B cell (primary cell): ENCODE results near the gene JADE2. TPM values are rescaled to one million over a fixed set of nuclear protein-coding genes. Genes with fewer than 3 reads are reported as not detected.

Experiments used
- ATAC-seq: fragments of 200-7000 bp; cut with Tn5 transposase; one replicate; pipeline ENCODE4 v1.10.0; 2021; ENCODE audit warnings: low read depth, mild to moderate bottlenecking, moderate number of reproducible peaks, moderate library complexity
- CTCF ChIA-PET: fragments of 350-600 bp; sonication (Branson Sonifier 250); formaldehyde crosslinking; loops from one replicate; lab custom pipeline; 2021; ENCODE audit warnings: antibody characterized with exemption, inconsistent platforms; lab: Charles Lee
- POLR2A ChIA-PET: fragments of 350-600 bp; sonication (Branson Sonifier 250); formaldehyde crosslinking; loops from one replicate; lab custom pipeline; 2021; ENCODE audit warnings: antibody characterized with exemption; lab: Charles Lee
- DNase-seq: peaks from one replicate; pipeline ENCODE4 v3.0.0; 2013
- H2AFZ ChIP-seq: 2 replicates; pipeline ENCODE4 v1.6.1; 2012; ENCODE audit warnings: mild to moderate bottlenecking, low read depth, low read length; ENCODE audit not compliant: insufficient read depth, poor library complexity, severe bottlenecking
- H3K27ac ChIP-seq, 2 donors: 1 replicate in 1 of 2; 2 replicates in 1 of 2; pipeline ENCODE4 v1.5.1; 2012 to 2013; ENCODE audit warnings: low read length in 2 of 2, mild to moderate bottlenecking in 2 of 2, moderate library complexity in 1 of 2
- H3K27me3 ChIP-seq, 4 experiments: fragments of 200-600 bp in 1 of 4; sonication (generic) in 1 of 4; replicated peaks in 1 of 4; 1 replicate in 2 of 4; 2 replicates in 2 of 4; pipeline versions ENCODE4 v1.6.1 to v1.7.0; 2013 to 2016; ENCODE audit warnings: low read length in 3 of 4, mild to moderate bottlenecking in 2 of 4, mixed read lengths in 1 of 4, moderate library complexity in 1 of 4; ENCODE audit not compliant: insufficient read depth in 4 of 4, control insufficient read depth in 3 of 4; ENCODE audit errors: control extremely low read depth in 1 of 4
- H3K36me3 ChIP-seq, 2 experiments: replicated peaks in 1 of 2; 1 replicate in 1 of 2; 2 replicates in 1 of 2; pipeline versions ENCODE4 v1.6.1 to v1.7.1; 2013; ENCODE audit warnings: low read length in 1 of 2; ENCODE audit not compliant: insufficient read depth in 2 of 2, control insufficient read depth in 1 of 2; ENCODE audit errors: control extremely low read depth in 1 of 2, extremely low read depth in 1 of 2
- H3K4me1 ChIP-seq, 2 donors: fragments of 200-600 bp in 1 of 2; sonication (generic) in 1 of 2; 1 replicate in 1 of 2; 2 replicates in 1 of 2; pipeline versions ENCODE4 v1.5.1 to v1.6.1; 2013 to 2017; ENCODE audit warnings: low read length in 2 of 2; ENCODE audit not compliant: control insufficient read depth in 2 of 2, insufficient read depth in 2 of 2
- H3K4me2 ChIP-seq: replicated peaks from 2 replicates; pipeline ENCODE3; 2012; ENCODE audit warnings: mild to moderate bottlenecking, low read depth, low read length; ENCODE audit not compliant: poor library complexity, severe bottlenecking
- H3K4me3 ChIP-seq, 5 experiments: fragments of 200-600 bp in 1 of 5; sonication (generic) in 1 of 5; 1 replicate in 3 of 5; 2 replicates in 2 of 5; pipeline versions ENCODE4 v1.5.1 to v1.7.0; 2011 to 2016; ENCODE audit warnings: low read length in 4 of 5, mild to moderate bottlenecking in 4 of 5, low read depth in 2 of 5, control low read depth in 1 of 5, moderate library complexity in 1 of 5; ENCODE audit not compliant: insufficient read depth in 1 of 5; ENCODE audit errors: control extremely low read depth in 1 of 5, extremely low read depth in 1 of 5
- H3K79me2 ChIP-seq: fragments of 200-600 bp; sonication (generic); one replicate; pipeline ENCODE4 v1.6.0; 2016; ENCODE audit warnings: low read length; ENCODE audit not compliant: control insufficient read depth, insufficient read depth
- H3K9ac ChIP-seq: fragments of 200-600 bp; sonication (generic); 2 replicates; pipeline ENCODE4 v1.6.1; 2017; ENCODE audit warnings: mild to moderate bottlenecking, low read length, moderate library complexity
- H3K9me3 ChIP-seq, 3 donors: one replicate each; pipeline versions ENCODE4 v1.6.1 to v1.7.1; 2013; ENCODE audit warnings: low read length in 2 of 3; ENCODE audit not compliant: control insufficient read depth in 2 of 3, insufficient read depth in 1 of 3; ENCODE audit errors: control extremely low read depth in 1 of 3
- H4K20me1 ChIP-seq: 2 replicates; pipeline ENCODE4 v1.6.0; 2012; ENCODE audit warnings: mild to moderate bottlenecking, low read length; ENCODE audit not compliant: insufficient read depth, control insufficient read depth, poor library complexity, severe bottlenecking
- H3K27ac Mint-ChIP-seq: one replicate; pipeline ENCODE4 v1.8.0; 2021; ENCODE audit warnings: mixed read lengths
- H3K27me3 Mint-ChIP-seq: one replicate; pipeline ENCODE4 v1.8.0; 2021; ENCODE audit warnings: mixed read lengths
- H3K4me1 Mint-ChIP-seq: one replicate; pipeline ENCODE4 v1.8.0; 2021; ENCODE audit warnings: mixed read lengths
- H3K4me3 Mint-ChIP-seq: one replicate; pipeline ENCODE4 v1.8.0; 2021; ENCODE audit warnings: mixed read lengths
- H3K9me3 Mint-ChIP-seq: one replicate; pipeline ENCODE4 v1.8.0; 2022; ENCODE audit warnings: mixed read lengths; ENCODE audit not compliant: insufficient read depth
- CTCF ChIP-seq: fragments of 200-600 bp; IDR thresholded peaks from one replicate; pipeline ENCODE4 v1.8.0; 2022; ENCODE audit warnings: antibody characterized with exemption, mild to moderate bottlenecking
- EZH2 ChIP-seq: IDR thresholded peaks from 2 replicates; pipeline ENCODE4 v1.6.1; 2012; ENCODE audit warnings: borderline replicate concordance, low read depth, mild to moderate bottlenecking, moderate library complexity, low read length; ENCODE audit not compliant: insufficient read depth, poor library complexity, severe bottlenecking
- WGBS: methylation state at CpG from one replicate; pipeline ENCODE4 v1.1.5; 2013; ENCODE audit warnings: missing lambda C conversion rate; ENCODE audit not compliant: insufficient coverage; 5-methylcytosine and 5-hydroxymethylcytosine counted together
- intact Hi-C: fragments of 100-400 bp; cut with micrococcal nuclease; formaldehyde crosslinking; loops from one replicate; pipeline ENCODE4 v1.10.0; 2022
- polyA plus RNA-seq: library from polyadenylated mRNA; depleted of rRNA; stranded (reverse); fragments of >200 nt; gene quantifications from 2 replicates; pipeline ENCODE4 v1.2.3, GENCODE V29; 2012
- total RNA-seq, 2 donors: library from RNA; stranded (reverse); fragments of 120-200 nt in 1 of 2; gene quantifications; 1 replicate in 1 of 2; 2 replicates in 1 of 2; pipeline versions ENCODE4 v1.2.3 to v1.2.4, GENCODE V29; 2013 to 2022

JADE2 gene
- total and polyA plus RNA-seq, 2 donors (not counting 1 experiment from before 2014, with no cell fraction given), result 80.5 to 247 TPM

GRCh38 chr5:134538296-134538695, 12.8 kb downstream of the JADE2 start:
- peak overlapping the region; percentile 71 for H3K27ac Mint-ChIP-seq
- H3K9ac ChIP-seq, result no peak overlapping the region
- peaks cover 90% of the 10 kb centered on the region for H3K79me2 ChIP-seq
- no peak overlapping the region for H3K27ac ChIP-seq
- intact Hi-C loops, result no loop called here
- H3K4me1 ChIP-seq, result peaks cover 62 to 78% of the 10 kb centered on the region in 2 donors
- H4K20me1 ChIP-seq, result peaks cover 84% of the 10 kb centered on the region
- no peak overlapping the region for H2AFZ ChIP-seq
- no peaks in the 10 kb centered on the region for H3K9me3 Mint-ChIP-seq
- H3K27me3 Mint-ChIP-seq, result no peaks in the 10 kb centered on the region
- no peak overlapping the region for H3K4me2 ChIP-seq
- peaks cover 75% of the 10 kb centered on the region for H3K4me1 Mint-ChIP-seq
- H3K27me3 ChIP-seq, result no peaks in the 10 kb centered on the region
- no peak for ATAC-seq
- no peak for TF ChIP-seq EZH2
- TF ChIP-seq CTCF, result no peak
- no peak overlapping the region for H3K4me3 Mint-ChIP-seq
- POLR2A ChIA-PET, result interaction anchor here (2.0 kb wide), 1 partner anchor 11 kb away, joined by 9 read pairs; no protein-coding TSS in a partner anchor
- H3K36me3 ChIP-seq, result peaks cover 0 to 79% of the 10 kb centered on the region in 2 experiments
- H3K4me3 ChIP-seq, result no peak overlapping the region
- 94% methylated on average over 1 of the region's 3 CpGs for WGBS
- no peaks in the 10 kb centered on the region for H3K9me3 ChIP-seq
- no peak for DNase-seq
- CTCF ChIA-PET, result no interaction called here

GRCh38 chr5:134539732-134540131, 14.3 kb downstream of the JADE2 start:
- Mint-ChIP-seq H3K27ac (peak overlapping the region; percentile 91), H3K4me3 (no peak overlapping the region), H3K4me1 (peaks cover 76% of the 10 kb centered on the region), H3K9me3 (no peaks in the 10 kb centered on the region), H3K27me3 (no peaks in the 10 kb centered on the region)
- ATAC-seq (no peak), DNase-seq (no peak)
- intact Hi-C loops, result loop anchor here (5.0 kb wide), 4 partner anchors 92 to 167 kb away; partner anchors contain the start of genes CDKN2AIPNL, SEC24A and UBE2B
- Histone ChIP-seq H3K27ac (peak overlapping the region; percentile 87 to 95), H4K20me1 (peaks cover 75% of the 10 kb centered on the region), H3K4me1 (peaks cover 70 to 78% of the 10 kb centered on the region in 2 donors), H3K4me3 (no peak overlapping the region), H3K9ac (no peak overlapping the region), H3K79me2 (peaks cover 81% of the 10 kb centered on the region), H3K9me3 (no peaks in the 10 kb centered on the region), H3K4me2 (peak overlapping the region; percentile 62), H3K36me3 (peaks cover 0 to 71% of the 10 kb centered on the region in 2 experiments), H2AFZ (no peak overlapping the region), H3K27me3 (no peaks in the 10 kb centered on the region)
- 50% methylated on average over 1 of the region's 2 CpGs for WGBS
- POLR2A ChIA-PET, result interaction anchor here (0.7 to 7.8 kb wide), 4 partner anchors 13 to 168 kb away, joined by 3 to 86 read pairs (median 6); partner anchors contain the start of gene JADE2
- CTCF ChIA-PET, result interaction anchor here (2.6 to 6.8 kb wide), 2 partner anchors 10 to 16 kb away, joined by 11 to 122 read pairs; partner anchors contain the start of gene JADE2
- no peak for TF ChIP-seq CTCF
- TF ChIP-seq EZH2, result no peak
